Activated naive CD4-positive, alpha-beta T cell treated with anti-CD3 and anti-CD28 coated beads, Interleukin-2, amount 10 ng/mL, durations not matched to agents 7 days and 5 days (primary cell): ENCODE results near the gene TMEM52B.
"Not testable (repeated sequence)": the region's sequence is repeated elsewhere in the genome, so short reads cannot be mapped to it uniquely, and the experiment has no call there.

Source experiments
- CTCF ChIA-PET: fragments of 350-600 bp; sonication (Branson Sonifier 250); formaldehyde crosslinking; loops from one replicate; lab custom pipeline; 2021; ENCODE audit warnings: antibody characterized with exemption; lab: Charles Lee
- DNase-seq: peaks from one replicate; pipeline ENCODE4 v3.0.0-alpha.2; 2020
- H3K27ac Mint-ChIP-seq: one replicate; pipeline ENCODE4 v1.8.0; 2021; ENCODE audit warnings: mild to moderate bottlenecking, moderate library complexity, mixed read lengths
- H3K27me3 Mint-ChIP-seq: one replicate; pipeline ENCODE4 v1.8.0; 2021; ENCODE audit warnings: mild to moderate bottlenecking, mixed read lengths
- H3K36me3 Mint-ChIP-seq: one replicate; pipeline ENCODE4 v1.8.0; 2021; ENCODE audit warnings: mixed read lengths
- H3K4me1 Mint-ChIP-seq: one replicate; pipeline ENCODE4 v1.8.0; 2021; ENCODE audit warnings: mixed read lengths
- H3K4me3 Mint-ChIP-seq: one replicate; pipeline ENCODE4 v1.8.0; 2021; ENCODE audit warnings: mild to moderate bottlenecking, moderate library complexity, mixed read lengths
- H3K9me3 Mint-ChIP-seq: one replicate; pipeline ENCODE4 v1.8.0; 2021; ENCODE audit warnings: mixed read lengths

Gene TMEM52B

DNA sequence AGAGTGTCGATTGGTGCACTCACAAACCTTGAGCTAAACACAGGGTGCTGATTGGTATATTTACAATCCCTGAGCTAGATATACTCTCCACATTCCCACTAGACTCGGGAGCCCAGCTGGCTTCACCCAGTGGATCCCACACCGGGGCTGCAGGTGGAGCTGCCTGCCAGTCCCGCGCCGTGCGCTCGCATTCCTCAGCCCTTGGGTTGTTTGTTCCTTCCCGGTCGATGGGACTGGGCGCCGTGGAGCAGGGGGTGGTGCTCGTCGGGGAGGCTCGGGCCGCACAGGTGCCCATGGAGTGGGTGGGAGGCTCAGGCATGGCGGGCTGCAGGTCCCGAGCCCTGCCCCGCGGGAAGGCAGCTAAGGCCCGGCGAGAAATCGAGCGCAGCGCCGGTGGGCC is 46.6 kb downstream of the TMEM52B start:
- not testable (repeated sequence) for H3K9me3 Mint-ChIP-seq, DNase-seq, H3K27ac Mint-ChIP-seq, H3K4me3 Mint-ChIP-seq, H3K27me3 Mint-ChIP-seq
- Mint-ChIP-seq H3K4me1 (peaks cover 14% of the 10 kb centered on the region), H3K36me3 (peaks cover 21% of the 10 kb centered on the region)
- CTCF ChIA-PET = interaction anchor here (1.5 kb wide), 1 partner anchor 10 kb away, joined by 4 read pairs; no protein-coding TSS in a partner anchor

DNA sequence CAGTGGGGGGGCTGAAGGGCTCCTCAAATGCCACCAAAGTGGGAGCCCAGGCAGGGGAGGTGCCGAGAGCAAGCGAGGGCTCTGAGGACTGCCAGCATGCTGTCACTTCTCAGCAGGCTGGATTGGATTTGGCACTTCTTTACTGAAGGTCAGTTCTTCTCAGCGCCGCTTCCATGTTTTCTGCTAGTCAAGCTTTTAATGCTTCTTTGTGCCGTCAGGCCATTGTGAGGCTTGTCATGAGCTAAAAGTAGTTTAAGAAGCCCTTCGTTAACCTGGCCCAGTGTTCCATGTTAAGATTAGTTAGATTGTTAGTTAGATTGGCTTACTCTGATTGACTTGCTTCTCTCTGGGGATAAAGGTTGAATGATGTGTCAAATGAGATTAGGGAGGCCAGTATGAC is 47.3 kb downstream of the TMEM52B start:
- no peak overlapping the region for H3K27ac Mint-ChIP-seq
- CTCF ChIA-PET = no interaction called here
- H3K27me3 Mint-ChIP-seq = no peaks in the 10 kb centered on the region
- DNase-seq = no peak
- H3K36me3 Mint-ChIP-seq = peaks cover 20% of the 10 kb centered on the region
- no peak overlapping the region for H3K4me3 Mint-ChIP-seq
- no peaks in the 10 kb centered on the region for H3K9me3 Mint-ChIP-seq
- H3K4me1 Mint-ChIP-seq = peaks cover 14% of the 10 kb centered on the region

DNA sequence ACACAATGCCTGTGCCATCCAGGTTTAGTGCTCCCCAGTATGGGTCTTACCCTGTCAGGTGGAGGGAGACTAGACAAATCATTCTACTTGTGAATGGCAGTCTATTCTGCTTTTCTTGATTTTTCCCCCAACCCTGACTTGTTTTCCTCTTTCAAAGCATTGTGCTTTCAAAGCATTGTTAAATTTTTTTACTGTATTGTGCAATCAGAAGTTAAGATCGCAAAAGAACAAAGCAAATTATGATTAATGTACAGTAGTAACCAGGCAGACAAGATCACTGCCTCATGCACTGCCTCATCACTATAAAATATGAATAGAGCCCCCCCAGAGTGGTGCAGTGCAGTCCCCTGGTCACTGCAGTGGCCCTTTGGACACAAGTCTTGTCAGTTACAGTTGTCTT is 47.9 kb downstream of the TMEM52B start:
- Mint-ChIP-seq H3K27me3 (no peaks in the 10 kb centered on the region), H3K9me3 (no peaks in the 10 kb centered on the region), H3K4me3 (no peak overlapping the region), H3K4me1 (peaks cover 14% of the 10 kb centered on the region), H3K27ac (no peak overlapping the region), H3K36me3 (peaks cover 15% of the 10 kb centered on the region)
- CTCF ChIA-PET = no interaction called here
- DNase-seq = no peak

GRCh38 chr12:10227648-10228047 is 48.8 kb downstream of the TMEM52B start:
- Mint-ChIP-seq H3K27ac (no peak overlapping the region), H3K4me1 (peaks cover 14% of the 10 kb centered on the region), H3K4me3 (no peak overlapping the region), H3K27me3 (no peaks in the 10 kb centered on the region), H3K9me3 (no peaks in the 10 kb centered on the region), H3K36me3 (peaks cover 9% of the 10 kb centered on the region)
- no peak for DNase-seq
- CTCF ChIA-PET = interaction anchor here (0.7 to 0.9 kb wide), 2 partner anchors 9 to 1925 kb away, joined by 3 read pairs; no protein-coding TSS in a partner anchor

- peaks cover 9% of the 10 kb centered on the region for H3K36me3 Mint-ChIP-seq
- H3K27me3 Mint-ChIP-seq = peaks cover 19% of the 10 kb centered on the region
- DNase-seq = no peak
- no peaks in the 10 kb centered on the region for H3K4me1 Mint-ChIP-seq
- CTCF ChIA-PET = interaction anchor here (4.3 kb wide), 1 partner anchor 328 kb away, joined by 44 read pairs; no protein-coding TSS in a partner anchor
- H3K4me3 Mint-ChIP-seq = no peak overlapping the region
- peaks cover 20% of the 10 kb centered on the region for H3K9me3 Mint-ChIP-seq
- H3K27ac Mint-ChIP-seq = no peak overlapping the region
Measured at GRCh38 chr12:10234562-10234961, 55.7 kb downstream of the TMEM52B start.

DNA sequence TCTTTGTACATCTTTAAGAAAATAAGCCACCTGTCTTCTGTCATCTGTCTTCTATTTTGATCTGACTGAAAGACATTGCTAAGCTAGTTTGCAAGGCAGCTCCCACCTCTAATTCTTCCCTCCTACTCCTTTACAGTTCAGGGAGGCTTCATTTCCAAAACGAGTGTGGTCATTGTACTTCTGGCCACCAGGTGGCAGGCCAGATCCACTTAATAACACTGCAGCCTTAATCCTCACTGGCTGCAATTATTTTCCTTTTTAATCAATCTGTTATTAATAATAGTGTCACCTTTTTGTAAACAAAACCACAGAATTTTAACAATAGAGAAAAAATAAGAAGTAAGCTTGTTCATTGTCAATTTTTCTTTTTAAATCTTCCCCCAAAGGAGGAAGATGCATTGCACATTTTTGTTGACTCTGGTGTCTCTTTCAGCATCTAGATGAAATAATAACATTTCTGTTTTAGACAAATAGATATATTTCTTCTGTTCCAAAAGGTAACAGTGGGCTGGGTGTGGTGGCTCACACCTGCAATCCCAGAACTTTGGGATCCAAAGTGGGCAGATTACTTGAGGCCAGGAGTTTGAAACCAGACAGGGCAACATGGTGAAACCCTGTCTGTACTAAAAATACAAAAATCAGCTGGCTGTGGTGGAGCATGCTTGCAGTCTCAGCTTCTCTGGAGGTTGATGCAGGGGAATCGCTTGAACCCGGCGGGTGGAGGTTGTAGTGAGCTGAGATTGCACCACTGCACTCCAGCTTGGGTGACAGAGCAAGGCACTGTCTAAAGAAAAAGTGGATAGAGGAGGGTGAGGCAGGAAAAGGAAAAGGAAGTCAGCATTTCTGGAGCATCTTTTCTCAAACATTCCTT is 57.2 kb downstream of the TMEM52B start:
- H3K27ac Mint-ChIP-seq = no peak overlapping the region
- CTCF ChIA-PET = interaction anchor here (0.6 to 4.3 kb wide), 19 partner anchors 8 to 1264 kb away, joined by 3 to 44 read pairs (median 3); no protein-coding TSS in a partner anchor
- H3K4me1 Mint-ChIP-seq = no peaks in the 10 kb centered on the region
- DNase-seq = peak; percentile 44
- no peak overlapping the region for H3K4me3 Mint-ChIP-seq
- H3K9me3 Mint-ChIP-seq = peaks cover 20% of the 10 kb centered on the region
- peaks cover 9% of the 10 kb centered on the region for H3K36me3 Mint-ChIP-seq
- peaks cover 27% of the 10 kb centered on the region for H3K27me3 Mint-ChIP-seq

DNA sequence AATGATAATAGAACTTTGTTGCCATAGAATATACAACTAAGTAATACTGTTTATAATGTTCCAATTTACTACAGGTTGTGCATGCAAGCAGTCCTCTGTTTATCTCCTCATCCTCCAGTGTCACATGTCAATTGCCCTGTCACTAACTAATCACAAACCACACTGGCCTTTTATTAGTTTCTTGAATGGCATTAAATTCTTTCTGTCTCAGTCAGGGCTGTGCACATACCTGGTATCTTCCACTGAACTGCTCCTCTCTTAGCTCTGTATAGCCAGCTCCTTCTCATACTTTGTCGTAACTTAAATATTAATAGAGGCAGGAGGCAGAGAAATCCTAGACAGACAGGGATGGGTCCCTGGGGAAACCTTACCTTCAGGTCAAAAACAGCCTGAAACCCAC is 57.9 kb downstream of the TMEM52B start:
- Mint-ChIP-seq H3K4me3 (no peak overlapping the region), H3K27me3 (peaks cover 27% of the 10 kb centered on the region), H3K9me3 (peaks cover 20% of the 10 kb centered on the region), H3K36me3 (peaks cover 9% of the 10 kb centered on the region), H3K4me1 (no peaks in the 10 kb centered on the region), H3K27ac (no peak overlapping the region)
- CTCF ChIA-PET = interaction anchor here (0.8 to 4.3 kb wide), 8 partner anchors 9 to 1263 kb away, joined by 3 to 44 read pairs (median 3); no protein-coding TSS in a partner anchor
- DNase-seq = no peak

- Mint-ChIP-seq H3K36me3 (peaks cover 9% of the 10 kb centered on the region), H3K4me3 (no peak overlapping the region), H3K27ac (no peak overlapping the region), H3K4me1 (peaks cover 5% of the 10 kb centered on the region), H3K27me3 (peaks cover 34% of the 10 kb centered on the region), H3K9me3 (peaks cover 20% of the 10 kb centered on the region)
- no peak for DNase-seq
- CTCF ChIA-PET = no interaction called here
Measured at GRCh38 chr12:10238526-10238925, 59.7 kb downstream of the TMEM52B start.

DNA sequence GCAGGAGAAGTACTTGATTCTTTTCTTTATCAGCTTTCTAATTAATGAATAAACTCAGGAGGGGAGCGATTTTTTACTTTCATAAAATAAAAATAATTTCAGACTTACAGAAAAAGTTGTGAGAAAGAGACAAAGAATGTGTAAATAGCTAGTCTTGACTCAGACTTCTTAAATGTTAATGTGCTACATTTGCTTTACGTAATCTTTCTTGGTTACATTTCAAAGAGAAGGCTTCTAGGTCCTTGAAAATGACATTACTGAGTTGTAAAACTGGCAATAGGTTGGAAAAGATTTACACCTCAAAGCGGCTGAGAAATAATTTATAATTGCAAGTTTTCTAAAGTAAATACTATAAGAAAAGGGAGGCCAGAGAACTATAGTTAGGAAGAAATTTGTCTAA is 62.5 kb downstream of the TMEM52B start:
- Mint-ChIP-seq H3K4me3 (no peak overlapping the region), H3K27me3 (peaks cover 45% of the 10 kb centered on the region), H3K36me3 (no peaks in the 10 kb centered on the region), H3K9me3 (no peaks in the 10 kb centered on the region), H3K27ac (no peak overlapping the region), H3K4me1 (peaks cover 12% of the 10 kb centered on the region)
- CTCF ChIA-PET = no interaction called here
- DNase-seq = no peak
